Activated naive CD8-positive, alpha-beta T cell treated with anti-CD3 and anti-CD28 coated beads, Interleukin-2, amount 10 ng/mL, durations not matched to agents 7 days and 5 days (primary cell): ENCODE data around the gene RDH8. TPM values are rescaled to one million over a fixed set of nuclear protein-coding genes. Genes with fewer than 3 reads are reported as not detected.

Experiments used
- ATAC-seq: fragments of 150-1000 bp; cut with Tn5 transposase; one replicate; pipeline ENCODE4 v1.10.0; 2021; ENCODE audit warnings: low read depth, moderate library complexity
- POLR2A ChIA-PET: fragments of 350-600 bp; sonication (Branson Sonifier 250); formaldehyde crosslinking; loops from one replicate; lab custom pipeline; 2021; ENCODE audit warnings: antibody characterized with exemption; lab: Charles Lee
- DNase-seq: peaks from one replicate; pipeline ENCODE4 v3.0.0; 2021
- H3K27ac Mint-ChIP-seq: one replicate; pipeline ENCODE4 v1.8.0; 2022; ENCODE audit warnings: mild to moderate bottlenecking, mixed read lengths
- H3K27me3 Mint-ChIP-seq: one replicate; pipeline ENCODE4 v1.8.0; 2022; ENCODE audit warnings: mild to moderate bottlenecking, moderate library complexity, mixed read lengths
- H3K36me3 Mint-ChIP-seq: one replicate; pipeline ENCODE4 v1.8.0; 2021; ENCODE audit warnings: mild to moderate bottlenecking, mixed read lengths
- H3K4me1 Mint-ChIP-seq: one replicate; pipeline ENCODE4 v1.8.0; 2021; ENCODE audit warnings: mixed read lengths
- H3K4me3 Mint-ChIP-seq: one replicate; pipeline ENCODE4 v1.8.0; 2022; ENCODE audit warnings: mild to moderate bottlenecking, moderate library complexity, mixed read lengths
- H3K9me3 Mint-ChIP-seq: one replicate; pipeline ENCODE4 v1.8.0; 2021; ENCODE audit warnings: mixed read lengths
- microRNA-seq: library from miRNA; unstranded; fragments of <30 nt; microRNA quantifications from one replicate; pipeline ENCODE4 v1.2.0, GENCODE V29; 2022
- total RNA-seq, 2 experiments: library from RNA; stranded (reverse); gene quantifications; one replicate each; pipeline ENCODE4 v1.2.3, GENCODE V29; 2021

RDH8 gene
- total RNA-seq, 2 experiments from 2014 or later = not detected

DNA sequence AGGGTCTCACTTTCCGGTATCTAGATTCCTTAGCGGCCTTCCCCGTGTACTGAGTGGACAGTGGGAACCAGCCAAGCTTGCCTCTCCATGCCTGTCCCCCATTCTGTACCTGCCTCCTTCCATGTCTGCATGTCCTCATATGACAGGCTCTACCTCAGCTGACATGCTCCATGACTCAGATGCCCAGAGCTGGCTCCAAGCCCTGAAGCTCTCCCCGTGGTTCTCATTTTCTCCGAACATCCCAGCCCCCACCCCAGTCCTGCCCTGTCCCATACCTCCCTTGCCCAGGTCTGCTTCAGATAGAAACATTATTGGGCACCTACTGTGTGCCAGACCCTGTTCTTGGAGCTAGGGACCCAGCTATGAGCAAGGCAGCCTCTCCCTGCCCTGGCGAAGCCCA is 55.8 kb downstream of the RDH8 start:
- no peaks in the 10 kb centered on the region for H3K36me3 Mint-ChIP-seq
- ATAC-seq = no peak
- peaks cover 14% of the 10 kb centered on the region for H3K27me3 Mint-ChIP-seq
- no peak overlapping the region for H3K27ac Mint-ChIP-seq
- no peaks in the 10 kb centered on the region for H3K9me3 Mint-ChIP-seq
- peaks cover 5% of the 10 kb centered on the region for H3K4me1 Mint-ChIP-seq
- no peak overlapping the region for H3K4me3 Mint-ChIP-seq
- no peak for DNase-seq
- POLR2A ChIA-PET = interaction anchor here (1.0 kb wide), 1 partner anchor 33 kb away, joined by 6 read pairs; no protein-coding TSS in a partner anchor

DNA sequence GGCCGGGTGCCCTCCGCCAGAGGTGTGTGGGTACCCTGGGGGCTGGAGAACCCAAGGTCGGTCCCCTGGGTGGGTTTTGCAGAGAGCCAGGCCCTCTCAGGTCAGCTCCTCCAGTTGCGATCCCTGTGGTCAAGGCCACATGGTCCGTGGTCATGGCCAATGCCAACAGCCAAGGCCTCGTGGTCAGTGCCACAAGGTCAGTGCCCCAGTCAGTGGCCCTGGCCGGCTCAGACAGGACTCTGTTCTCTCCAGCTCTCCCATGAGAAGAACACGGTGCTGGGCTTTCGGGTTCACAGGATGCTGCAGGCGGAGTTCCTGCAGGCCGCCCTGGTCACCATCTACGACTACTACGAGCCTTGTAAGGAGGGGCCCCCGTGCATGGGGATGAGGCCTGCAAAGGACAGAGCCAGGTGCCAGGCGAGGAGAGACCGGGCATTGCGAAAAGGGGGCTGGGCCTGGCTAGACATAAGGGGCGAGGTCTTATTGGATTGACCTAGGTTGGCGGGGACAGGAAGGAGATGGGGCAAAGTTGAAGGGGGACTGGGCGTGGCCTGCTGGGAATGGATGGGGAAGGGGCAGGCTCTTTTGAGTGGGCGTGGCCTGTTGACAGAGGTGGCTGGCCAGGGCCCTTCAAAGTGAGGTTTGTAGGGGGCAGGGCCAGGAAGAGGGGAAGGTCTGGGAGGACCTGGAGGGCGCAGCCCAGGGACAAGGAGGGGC is 57.6 kb downstream of the RDH8 start:
- ATAC-seq (no peak), DNase-seq (no peak)
- POLR2A ChIA-PET = no interaction called here
- Mint-ChIP-seq H3K9me3 (no peaks in the 10 kb centered on the region), H3K4me1 (peaks cover 5% of the 10 kb centered on the region), H3K27ac (no peak overlapping the region), H3K27me3 (peaks cover 16% of the 10 kb centered on the region), H3K4me3 (no peak overlapping the region), H3K36me3 (no peaks in the 10 kb centered on the region)

Small RNAs within 50 kb of the gene (microRNA-seq; reads per million reads assigned to microRNA genes)
- gene MIR5589 = not detected

Other genes starting within 250 kb of the RDH8 start
- 10 to 100 TPM; 17.9 to 21.1 TPM for gene ZNF846, start 244.7 kb upstream of the RDH8 start, total RNA-seq
- 10 to 100 TPM; 33.9 to 37.0 TPM for gene FBXL12, start 194.4 kb upstream of the RDH8 start, total RNA-seq
- gene UBL5, start 185.6 kb upstream of the RDH8 start, total RNA-seq = 100 to 1,000 TPM; 310 to 340 TPM
- 100 to 1,000 TPM in 1 of 2 experiments, 10 to 100 TPM in 1; 95.1 to 101 TPM for gene PIN1, start 178.2 kb upstream of the RDH8 start, total RNA-seq
- gene OLFM2, start 77.0 kb upstream of the RDH8 start, total RNA-seq = 10 to 100 TPM; 17.3 to 17.9 TPM
- gene COL5A3, start 3.0 kb upstream of the RDH8 start, total RNA-seq = under 1 TPM; 0.08 to 0.17 TPM
- 100 to 1,000 TPM; 118 to 126 TPM for gene SHFL, start 72.8 kb downstream of the RDH8 start, total RNA-seq
- 1 to 10 TPM; 3.8 to 4.7 TPM for gene ANGPTL6, start 89.2 kb downstream of the RDH8 start, total RNA-seq
- 100 to 1,000 TPM; 104 to 112 TPM for gene PPAN, start 92.9 kb downstream of the RDH8 start, total RNA-seq
- gene P2RY11, start 98.2 kb downstream of the RDH8 start, total RNA-seq = 10 to 100 TPM; 51.8 to 53.6 TPM
- 100 to 1,000 TPM; 262 to 264 TPM for gene EIF3G, start 106.4 kb downstream of the RDH8 start, total RNA-seq
- 100 to 1,000 TPM; 347 to 384 TPM for gene DNMT1, start 181.5 kb downstream of the RDH8 start, total RNA-seq
- 1 to 10 TPM; 6.4 to 7.1 TPM for gene S1PR2, start 217.8 kb downstream of the RDH8 start, total RNA-seq
- gene MRPL4, start 238.7 kb downstream of the RDH8 start, total RNA-seq = 10 to 100 TPM; 55.8 to 59.9 TPM